GM12892 (cell line): ENCODE data around the gene NTN1.

Experiments
- POLR2A ChIP-seq: IDR thresholded peaks from 2 replicates; pipeline ENCODE4 v1.6.1; 2011; ENCODE audit warnings: low read depth, low read length, control low read depth
- POLR2AphosphoS5 ChIP-seq: IDR thresholded peaks from 2 replicates; pipeline ENCODE4 v1.6.1; 2011; ENCODE audit warnings: low read depth, low read length, control low read depth
- TAF1 ChIP-seq: IDR thresholded peaks from 2 replicates; pipeline ENCODE4 v1.6.1; 2011; ENCODE audit warnings: low read depth, mild to moderate bottlenecking, control low read depth, low read length, borderline replicate concordance

GRCh38 chr17:9038380-9038779, 17.1 kb downstream of the NTN1 start:
- TF ChIP-seq POLR2AphosphoS5, result no peak
- TF ChIP-seq POLR2A, result no peak
- TF ChIP-seq TAF1, result no peak
